H1 (cell line): ENCODE measurements around the gene FAM222B. TPM values are rescaled to one million over a fixed set of nuclear protein-coding genes. Genes with fewer than 3 reads are reported as not detected.
"Not testable (repeated sequence)": the region's sequence is repeated elsewhere in the genome, so short reads cannot be mapped to it uniquely, and the experiment has no call there.

Experiments
- CTCF ChIA-PET: fragments of 300-600 bp; sonication (Branson Sonifier 250); formaldehyde crosslinking; loops from one replicate; lab custom pipeline; 2021; ENCODE audit not compliant: partially characterized antibody; lab: Charles Lee
- POLR2A ChIA-PET: fragments of 300-600 bp; sonication (Branson Sonifier 250); formaldehyde crosslinking; loops from one replicate; lab custom pipeline; 2021; ENCODE audit warnings: inconsistent platforms; ENCODE audit not compliant: partially characterized antibody; lab: Charles Lee
- DNase-seq, 2 experiments: peaks; one replicate each; pipeline versions ENCODE4 v3.0.0 to v3.0.0-alpha.2; 2010 to 2022; ENCODE audit warnings: low spot score in 2 of 2, low read depth in 1 of 2, mixed read lengths in 1 of 2
- FAIRE-seq: peaks from 2 replicates; lab custom pipeline; 2011; peaks lifted over from hg19 to GRCh38; lab: Jason Lieb, UNC
- H2AFZ ChIP-seq: 2 replicates; pipeline ENCODE4 v1.8.1; 2012; ENCODE audit warnings: low read length, inconsistent platforms
- H2AK5ac ChIP-seq: 2 replicates; pipeline ENCODE4 v1.6.1; 2013; ENCODE audit warnings: low read depth, low read length
- H2BK120ac ChIP-seq: replicated peaks from 2 replicates; pipeline ENCODE3; 2013; ENCODE audit warnings: low read depth, low read length, inconsistent platforms
- H2BK12ac ChIP-seq: 2 replicates; pipeline ENCODE4 v1.6.1; 2013; ENCODE audit warnings: low read depth, low read length
- H2BK15ac ChIP-seq: 2 replicates; pipeline ENCODE4 v1.6.1; 2013; ENCODE audit warnings: low read length
- H2BK20ac ChIP-seq: 2 replicates; pipeline ENCODE4 v1.6.1; 2013; ENCODE audit warnings: low read length
- H2BK5ac ChIP-seq: 2 replicates; pipeline ENCODE4 v1.6.1; 2013; ENCODE audit warnings: low read depth, low read length
- H3K14ac ChIP-seq: 2 replicates; pipeline ENCODE4 v1.6.1; 2013; ENCODE audit warnings: inconsistent platforms; ENCODE audit not compliant: insufficient read length
- H3K18ac ChIP-seq: 2 replicates; pipeline ENCODE4 v1.6.1; 2013; ENCODE audit warnings: low read length; ENCODE audit errors: extremely low read depth
- H3K23ac ChIP-seq: 2 replicates; pipeline ENCODE4 v1.6.1; 2013; ENCODE audit warnings: inconsistent platforms; ENCODE audit not compliant: insufficient read length
- H3K23me2 ChIP-seq: 2 replicates; pipeline ENCODE4 v1.6.1; 2013; ENCODE audit warnings: low read depth, low read length
- H3K27ac ChIP-seq: 2 replicates; pipeline ENCODE4 v1.6.1; 2011; ENCODE audit warnings: low read depth, low read length, inconsistent platforms
- H3K27me3 ChIP-seq, 4 experiments: replicated peaks in 1 of 4; 1 replicate in 1 of 4; 2 replicates in 3 of 4; pipeline versions ENCODE4 v1.6.1 to v1.8.1; 2011 to 2013; ENCODE audit warnings: low read length in 3 of 4, mild to moderate bottlenecking in 3 of 4, inconsistent platforms in 2 of 4, mixed read lengths in 2 of 4, moderate library complexity in 1 of 4; ENCODE audit not compliant: control insufficient read depth in 3 of 4, insufficient read depth in 3 of 4; ENCODE audit errors: extremely low read depth in 1 of 4
- H3K36me3 ChIP-seq, 4 experiments: 2 replicates each; pipeline versions ENCODE4 v1.6.1 to v1.8.1; 2011 to 2013; ENCODE audit warnings: mild to moderate bottlenecking in 4 of 4, low read length in 3 of 4, moderate library complexity in 2 of 4, control low read depth in 1 of 4, inconsistent platforms in 1 of 4; ENCODE audit not compliant: insufficient read depth in 4 of 4, control insufficient read depth in 2 of 4
- H3K4ac ChIP-seq: replicated peaks from 2 replicates; pipeline ENCODE3; 2013; ENCODE audit warnings: low read length, low read depth, mixed read lengths, inconsistent platforms; ENCODE audit not compliant: insufficient read length
- H3K4me1 ChIP-seq, 4 experiments: replicated peaks in 1 of 4; 1 replicate in 1 of 4; 2 replicates in 3 of 4; pipeline versions ENCODE4 v1.6.1 to v1.8.1; 2011 to 2013; ENCODE audit warnings: low read length in 3 of 4, inconsistent platforms in 2 of 4, mixed read lengths in 1 of 4; ENCODE audit not compliant: insufficient read depth in 4 of 4, control insufficient read depth in 3 of 4
- H3K4me2 ChIP-seq, 2 experiments: 2 replicates each; pipeline versions ENCODE4 v1.6.1 to v1.8.1; 2011 to 2013; ENCODE audit warnings: low read depth in 2 of 2, low read length in 2 of 2, control low read depth in 1 of 2, inconsistent platforms in 1 of 2, mild to moderate bottlenecking in 1 of 2; ENCODE audit not compliant: insufficient read depth in 1 of 2
- H3K4me3 ChIP-seq, 4 experiments: fragments of 200-600, 300-600 bp in 1 of 4; sonication (generic), shearing (Covaris generic), sonication (Bioruptor Twin) in 1 of 4; 2 replicates each; pipeline versions ENCODE4 v1.5.1 to v1.8.1; 2011 to 2016; ENCODE audit warnings: low read length in 4 of 4, low read depth in 3 of 4, control low read depth in 2 of 4, inconsistent platforms in 2 of 4, mild to moderate bottlenecking in 2 of 4, mixed read lengths in 1 of 4, moderate library complexity in 1 of 4; ENCODE audit not compliant: insufficient read depth in 2 of 4; ENCODE audit errors: extremely low read depth in 1 of 4
- H3K56ac ChIP-seq: replicated peaks from 2 replicates; pipeline ENCODE3; 2013; ENCODE audit warnings: low read depth, mild to moderate bottlenecking, mixed read lengths, low read length, inconsistent platforms; ENCODE audit not compliant: insufficient read length
- H3K79me1 ChIP-seq: 2 replicates; pipeline ENCODE4 v1.6.1; 2013; ENCODE audit warnings: low read depth, low read length, control low read depth
- H3K79me2 ChIP-seq, 2 experiments: 2 replicates each; pipeline versions ENCODE4 v1.6.1 to v1.8.1; 2012 to 2013; ENCODE audit warnings: low read length in 2 of 2, mild to moderate bottlenecking in 2 of 2, inconsistent platforms in 1 of 2; ENCODE audit not compliant: insufficient read depth in 2 of 2, control insufficient read depth in 1 of 2
- H3K9ac ChIP-seq, 4 experiments: replicated peaks in 1 of 4; 1 replicate in 1 of 4; 2 replicates in 3 of 4; pipeline versions ENCODE4 v1.6.1 to v1.8.1; 2011 to 2013; ENCODE audit warnings: low read depth in 3 of 4, low read length in 3 of 4, control low read depth in 2 of 4, mild to moderate bottlenecking in 2 of 4, moderate library complexity in 2 of 4, inconsistent platforms in 1 of 4; ENCODE audit errors: extremely low read depth in 1 of 4
- H3K9me3 ChIP-seq, 2 experiments: 2 replicates each; pipeline versions ENCODE4 v1.6.1 to v1.8.1; 2012 to 2013; ENCODE audit warnings: mild to moderate bottlenecking in 2 of 2, moderate library complexity in 2 of 2, control low read depth in 1 of 2, inconsistent platforms in 1 of 2, low read depth in 1 of 2, low read length in 1 of 2, mixed read lengths in 1 of 2; ENCODE audit not compliant: insufficient read depth in 2 of 2
- H4K20me1 ChIP-seq, 2 experiments: replicated peaks in 1 of 2; 2 replicates each; pipeline versions ENCODE3 to v1.8.1; 2011 to 2013; ENCODE audit warnings: inconsistent platforms in 2 of 2, low read length in 2 of 2, mild to moderate bottlenecking in 1 of 2; ENCODE audit not compliant: insufficient read depth in 2 of 2, control insufficient read depth in 1 of 2
- H4K5ac ChIP-seq: 2 replicates; pipeline ENCODE4 v1.6.1; 2013; ENCODE audit warnings: low read length, low read depth, mixed read lengths, inconsistent platforms; ENCODE audit not compliant: insufficient read length
- H4K8ac ChIP-seq: 2 replicates; pipeline ENCODE4 v1.8.0; 2013; ENCODE audit warnings: mild to moderate bottlenecking, moderate library complexity, low read length, inconsistent platforms; ENCODE audit not compliant: insufficient read depth; ENCODE audit errors: extremely low read depth
- H4K91ac ChIP-seq: replicated peaks from 2 replicates; pipeline ENCODE3; 2013; ENCODE audit warnings: low read length, mixed read lengths, inconsistent platforms; ENCODE audit not compliant: insufficient read length
- WGBS, 2 experiments: shearing (Covaris generic) in 1 of 2; methylation state at CpG; one replicate each; pipeline versions ENCODE4 v1.1.6 to v1.1.7; 2013 to 2015; ENCODE audit warnings: low lambda C conversion rate in 2 of 2, mixed read lengths in 2 of 2, inconsistent platforms in 1 of 2, low coverage in 1 of 2, missing lambda C conversion rate in 1 of 2; ENCODE audit not compliant: insufficient replicate concordance in 2 of 2, insufficient coverage in 1 of 2, insufficient read length in 1 of 2; ENCODE audit errors: extremely low coverage in 1 of 2, missing lambda C conversion rate in 1 of 2; 5-methylcytosine and 5-hydroxymethylcytosine counted together
- polyA plus RNA-seq, 7 experiments: library from polyadenylated mRNA; depleted of rRNA in 3 of 7; stranded (reverse) in 5 of 7; unstranded in 2 of 7; fragments of >200 nt in 5 of 7; fragments of 200-250 nt in 2 of 7; gene quantifications; 1 replicate in 5 of 7; 2 replicates in 1 of 7; 4 replicates in 1 of 7; pipeline versions ENCODE4 v1.2.1 to v1.2.3, GENCODE V29; 2011 to 2013; ENCODE audit warnings: missing spikeins in 2 of 7, mixed read lengths in 2 of 7
- total RNA-seq: library from RNA; stranded (reverse); fragmentation: NEBNext Ultra II Directional; extraction: Animal tissue kit (Norgen Biotek cat#: 25700); gene quantifications from 2 replicates; pipeline ENCODE4 v1.2.1, GENCODE V29; 2021

The FAM222B gene
- total and polyA plus RNA-seq, 2 of the 8 experiments (the other 6 are each of a cell fraction or from before 2014, with no cell fraction given), result 42.1 to 81.7 TPM

- ChIA-PET POLR2A (interaction anchor here (0.6 kb wide), 1 partner anchor 445 kb away, joined by 3 read pairs; no protein-coding TSS in a partner anchor), CTCF (interaction anchor here (0.7 to 1.5 kb wide), 4 partner anchors 9 to 120 kb away, joined by 3 to 5 read pairs (median 4); partner anchors contain the start of gene ERAL1)
- H3K56ac ChIP-seq, FAIRE-seq, H3K79me2 ChIP-seq, H3K4ac ChIP-seq, H2BK5ac ChIP-seq, H3K36me3 ChIP-seq, H2BK120ac ChIP-seq, H2AFZ ChIP-seq, H3K9me3 ChIP-seq, H3K4me2 ChIP-seq, H2AK5ac ChIP-seq, H3K18ac ChIP-seq, H3K27me3 ChIP-seq, H2BK20ac ChIP-seq, H4K8ac ChIP-seq, H4K91ac ChIP-seq, H2BK12ac ChIP-seq, H4K5ac ChIP-seq, H3K4me1 ChIP-seq, H3K14ac ChIP-seq, H3K79me1 ChIP-seq, H3K27ac ChIP-seq, H3K23ac ChIP-seq, DNase-seq, H3K4me3 ChIP-seq, H3K9ac ChIP-seq, H3K23me2 ChIP-seq, H2BK15ac ChIP-seq, H4K20me1 ChIP-seq: not testable (repeated sequence)
- WGBS, 2 experiments, result 95% methylated on average over 9 of the region's 9 CpGs; no CpG with 5 or more reads in 1 of the 2 experiments
These were observed 4.1 kb upstream of the FAM222B start for GRCh38 chr17:28846699-28847098.
